Stimulated activated CD8-positive, alpha-beta memory T cell treated with anti-CD3 and anti-CD28 coated beads, Interleukin-15, amount 100 ng/mL, for 1 hour (primary cell): Measurements from ENCODE around the gene HNRNPA2B1.
"Not testable (repeated sequence)": the region's sequence is repeated elsewhere in the genome, so short reads cannot be mapped to it uniquely, and the experiment has no call there.

ENCODE experiments used
- DNase-seq: peaks from one replicate; pipeline ENCODE4 v3.0.0-alpha.2; 2020; ENCODE audit warnings: low read depth

HNRNPA2B1 gene

DNA sequence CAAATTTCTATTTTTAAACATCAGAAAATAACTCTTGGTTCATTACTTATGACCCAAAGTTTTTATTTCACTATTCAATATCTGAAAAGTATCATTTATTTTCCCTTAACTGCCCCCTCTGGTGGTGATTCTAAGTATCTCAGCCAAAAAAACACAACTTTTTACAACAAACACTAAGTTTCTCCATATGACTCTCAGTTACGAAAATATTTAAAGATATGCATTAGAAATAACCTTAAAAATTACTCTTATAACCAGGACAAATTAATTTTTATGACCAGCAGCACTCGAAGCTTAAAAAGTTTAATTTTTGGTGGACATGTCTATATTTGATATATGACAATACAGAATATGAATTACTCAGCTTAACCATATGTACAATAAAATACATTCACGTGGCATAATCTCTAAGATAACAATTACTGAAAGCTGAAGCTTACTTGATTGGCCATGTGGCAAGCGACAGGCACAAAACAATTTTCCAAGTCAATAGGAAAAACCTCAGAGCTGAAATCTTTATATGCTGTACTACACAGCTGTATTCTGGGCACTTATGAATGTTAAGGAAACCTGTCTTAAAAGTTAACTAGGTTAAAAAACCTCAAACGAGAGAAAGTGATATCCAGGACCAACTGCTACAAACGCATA is 2.3 kb downstream of the HNRNPA2B1 start:
- no peak for DNase-seq

DNA sequence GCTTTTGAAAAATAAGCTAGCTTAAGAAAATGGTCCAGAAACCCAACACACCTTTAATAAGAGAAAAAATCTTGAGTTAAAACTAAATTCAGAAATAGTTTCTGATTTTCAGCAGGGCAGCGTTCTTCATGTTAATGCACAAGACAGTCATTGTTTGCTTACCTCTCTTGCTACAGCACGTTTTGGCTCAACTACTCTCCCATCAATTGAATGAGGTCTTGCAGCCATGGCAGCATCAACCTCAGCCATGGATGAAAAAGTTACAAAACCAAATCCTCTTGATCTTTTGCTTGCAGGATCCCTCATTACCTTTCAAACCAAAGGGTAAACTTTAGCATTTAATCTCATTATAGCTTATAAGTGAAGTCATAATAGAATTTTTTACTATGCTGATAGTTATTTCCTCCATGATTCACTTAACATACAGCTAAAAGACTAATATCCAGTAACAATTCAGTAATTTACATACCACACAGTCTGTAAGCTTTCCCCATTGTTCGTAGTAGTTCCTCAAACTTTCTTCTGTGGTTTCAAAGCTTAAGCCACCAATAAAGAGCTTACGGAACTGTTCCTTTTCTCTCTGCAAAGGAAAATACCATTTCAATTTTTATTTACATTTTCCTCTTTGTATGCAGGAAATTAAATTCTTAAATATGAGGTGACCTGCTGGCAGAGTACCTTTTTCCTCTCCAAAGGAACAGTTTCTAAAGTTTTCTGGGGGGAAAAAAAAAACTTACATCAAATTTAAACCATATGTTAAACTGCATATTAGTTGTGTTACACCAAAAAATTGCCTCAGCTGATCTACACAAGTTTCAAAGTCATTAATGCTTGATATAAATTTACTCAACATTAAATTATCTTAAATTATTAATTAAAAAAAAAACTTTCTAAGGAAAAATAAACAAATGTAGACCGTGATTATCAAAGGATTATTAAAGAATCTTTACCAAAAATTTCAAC is 3.1 kb downstream of the HNRNPA2B1 start:
- no peak for DNase-seq

- no peak for DNase-seq
Observed at GRCh38 chr7:26195867-26196657, 4.5 kb downstream of the HNRNPA2B1 start.

DNA sequence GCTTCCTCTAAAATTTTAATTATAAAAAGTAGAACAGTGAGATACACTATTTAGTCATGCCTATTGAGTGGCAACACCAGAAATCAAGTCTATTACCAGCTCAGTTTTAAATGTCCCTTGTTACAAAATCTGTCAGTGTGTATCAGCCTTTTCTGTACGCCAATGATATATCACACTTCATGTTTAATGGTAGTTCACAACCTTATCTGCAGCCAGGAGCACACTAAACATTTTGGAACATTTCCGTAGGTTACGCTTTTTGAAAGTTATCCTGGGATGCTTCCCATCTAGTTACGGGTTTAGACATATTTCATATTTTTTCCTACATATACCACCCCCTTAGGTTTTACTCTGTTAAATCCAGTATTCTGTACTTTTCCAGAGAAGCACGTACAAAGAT is 5.4 kb downstream of the HNRNPA2B1 start:
- DNase-seq = no peak

- DNase-seq = not testable (repeated sequence)
Observed at GRCh38 chr7:26194764-26195163, 5.8 kb downstream of the HNRNPA2B1 start.

- no peak for DNase-seq
Observed at GRCh38 chr7:26193432-26194207, 6.9 kb downstream of the HNRNPA2B1 start.

GRCh38 chr7:26192485-26193087 is 8.0 kb downstream of the HNRNPA2B1 start:
- DNase-seq = no peak

DNA sequence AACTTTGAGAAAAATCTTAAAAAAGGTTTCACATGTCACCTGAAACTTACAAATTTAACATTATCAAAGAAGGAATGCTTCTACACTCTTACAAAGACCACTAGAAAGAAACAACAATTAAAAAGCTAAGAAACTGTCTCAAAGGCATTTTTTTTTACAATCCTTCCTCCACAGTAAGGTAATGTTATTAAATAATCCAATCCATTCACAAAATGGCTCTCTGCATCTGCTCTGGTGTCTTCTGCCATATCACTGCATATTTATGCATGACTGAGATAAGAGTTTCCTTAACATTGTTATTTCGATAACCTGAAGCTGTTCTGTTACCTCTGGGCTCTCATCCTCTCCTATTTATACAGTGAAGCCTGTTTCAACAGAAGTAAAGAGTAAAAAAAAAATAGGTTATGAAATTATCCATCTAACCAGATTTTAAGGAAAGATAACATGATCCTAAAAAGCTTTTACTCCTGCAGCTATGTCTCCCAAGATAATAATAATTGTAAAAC is 8.5 kb downstream of the HNRNPA2B1 start:
- DNase-seq = no peak

DNA sequence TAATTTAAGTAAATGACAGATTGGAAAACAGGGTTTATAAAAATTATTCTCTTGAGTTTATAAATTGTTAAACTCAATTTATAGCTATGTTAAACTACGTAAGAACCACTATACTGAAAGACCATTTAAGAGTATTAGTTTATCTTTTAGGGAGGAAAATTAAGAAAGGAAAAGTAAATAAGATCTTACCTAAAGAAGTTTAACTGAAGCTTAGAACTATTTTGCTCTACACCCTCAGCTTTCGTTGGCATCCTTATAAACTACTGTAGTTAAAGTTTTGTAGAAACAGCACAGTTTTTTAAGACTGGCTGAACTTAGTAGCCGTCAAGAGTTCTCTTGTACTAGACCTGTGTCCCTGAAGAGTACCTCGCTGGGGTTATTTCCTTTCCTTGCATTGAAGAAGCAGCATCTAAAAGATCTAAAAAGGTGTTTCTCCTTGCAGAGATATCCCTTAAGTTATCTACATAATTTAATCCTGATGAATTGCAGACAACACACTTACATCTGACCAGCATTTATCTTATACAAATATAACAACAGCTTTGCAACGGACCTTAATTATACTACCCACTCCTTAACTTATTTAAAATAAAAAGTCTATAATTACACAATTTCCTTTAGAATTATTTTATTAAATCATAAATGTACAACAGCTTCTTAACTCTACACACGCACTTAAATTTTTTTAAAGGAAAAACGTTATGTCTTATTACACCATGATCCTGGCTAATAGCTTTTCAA is 9.1 kb downstream of the HNRNPA2B1 start:
- DNase-seq = no peak

DNA sequence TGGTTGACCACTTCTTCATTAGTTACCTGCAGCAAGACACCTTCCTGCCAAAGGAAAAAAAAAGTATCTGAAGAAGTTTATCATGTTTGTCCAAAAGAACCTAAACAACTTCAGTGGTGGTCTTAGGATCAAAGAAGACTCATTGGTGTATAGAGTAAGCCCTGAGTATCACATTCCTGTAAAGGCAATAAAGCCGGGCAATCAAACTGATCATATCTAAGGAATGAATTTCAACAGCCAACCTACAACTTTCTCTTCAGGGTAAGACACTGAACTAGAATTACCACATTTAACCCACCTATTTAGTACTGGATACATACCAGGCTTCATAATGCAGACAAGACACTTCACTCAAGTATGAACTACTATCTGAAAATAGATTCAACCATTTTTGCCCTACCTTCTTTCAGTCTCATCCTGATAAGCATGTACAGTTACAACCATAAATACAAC is 10.1 kb downstream of the HNRNPA2B1 start:
- DNase-seq = no peak

DNA sequence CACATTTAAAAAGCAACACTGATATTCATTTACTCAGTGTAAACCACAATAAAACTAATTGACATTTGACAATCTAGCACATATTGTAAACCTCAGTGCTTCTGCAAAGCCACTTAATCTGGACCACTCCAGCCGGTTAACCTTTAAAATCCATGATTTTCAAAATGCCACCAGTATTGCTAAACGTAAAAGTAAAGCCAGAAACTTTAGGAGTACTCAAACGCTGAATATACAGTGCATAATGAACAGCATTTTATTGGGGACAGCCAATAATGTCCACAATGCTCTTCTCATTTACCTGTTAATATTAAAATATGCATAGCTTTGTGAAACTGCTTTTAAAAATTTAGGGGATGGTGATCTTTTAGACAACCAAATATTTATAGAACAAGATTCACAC is 10.8 kb downstream of the HNRNPA2B1 start:
- DNase-seq = no peak

GRCh38 chr7:26188957-26189541 is 11.5 kb downstream of the HNRNPA2B1 start:
- no peak for DNase-seq

DNA sequence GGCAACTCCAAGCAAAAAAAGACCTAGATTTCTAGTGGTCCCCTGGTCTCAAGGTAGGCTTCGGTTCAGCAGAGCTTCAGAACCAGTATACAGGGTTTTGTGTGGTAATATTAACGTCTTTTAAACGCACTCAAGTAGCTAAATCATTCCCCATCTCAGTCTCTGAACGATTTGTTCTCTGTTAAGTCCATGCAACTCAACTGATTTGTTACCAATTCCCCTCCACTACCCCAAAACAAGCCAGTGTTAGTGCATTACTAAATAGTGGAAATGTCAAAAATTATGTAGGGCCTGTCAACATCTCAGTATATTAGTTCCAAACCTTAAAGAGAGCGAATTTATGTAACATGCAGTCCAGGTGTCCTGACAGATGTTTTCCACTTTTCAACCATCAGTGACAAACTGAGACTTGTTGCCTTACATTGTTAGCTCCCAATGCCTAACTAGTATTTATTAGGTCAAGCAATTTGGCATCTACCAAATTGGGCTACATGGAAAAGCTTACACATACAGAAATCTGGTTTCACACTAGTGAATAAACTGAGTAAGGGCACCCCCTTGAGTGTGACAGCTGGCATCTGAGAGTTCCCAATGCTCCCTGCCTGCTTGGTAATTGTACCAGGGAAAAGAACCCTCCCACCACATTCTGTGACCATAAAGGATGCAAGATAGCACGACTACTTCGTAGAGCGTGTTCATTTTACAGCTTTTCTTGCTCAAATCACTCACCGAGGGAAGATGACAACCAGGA is 12.2 kb downstream of the HNRNPA2B1 start:
- no peak for DNase-seq

DNA sequence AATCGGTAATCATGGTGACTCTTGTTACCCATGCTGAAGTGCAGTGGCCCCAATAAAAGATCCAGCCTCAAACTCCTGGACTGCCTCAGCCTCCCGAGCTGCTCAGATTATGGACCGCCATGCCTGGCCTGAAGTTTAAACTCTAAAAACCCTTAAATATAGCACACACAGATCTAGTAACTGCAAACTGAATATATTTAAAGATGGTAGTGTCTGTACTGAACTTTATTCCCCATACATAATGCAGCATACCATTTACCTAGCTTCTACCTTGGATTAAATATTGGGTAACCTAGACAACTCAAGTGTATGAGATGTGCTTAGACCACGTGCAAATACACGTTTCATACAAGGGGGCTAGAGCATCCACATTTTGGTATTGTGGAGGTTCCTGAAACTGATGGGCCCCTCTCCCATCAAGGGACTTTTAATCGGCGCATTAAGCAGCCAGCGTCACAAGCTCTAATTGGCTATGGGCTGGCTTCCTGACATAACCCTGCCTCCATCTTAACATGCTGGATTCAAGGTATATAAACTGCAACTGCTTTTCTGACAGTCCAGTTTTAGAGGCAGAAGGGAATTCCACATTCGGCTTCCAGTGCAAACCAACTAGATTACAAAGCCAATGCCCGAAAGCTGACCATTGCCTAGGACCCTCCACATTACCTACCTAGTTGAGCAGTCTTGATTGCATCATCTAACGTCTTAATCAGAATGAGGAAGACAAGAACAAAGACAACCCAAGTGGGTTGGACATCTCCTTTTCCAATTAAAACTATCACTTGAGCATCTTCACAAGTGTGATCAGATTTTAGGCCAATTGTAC is 13.0 kb downstream of the HNRNPA2B1 start:
- no peak for DNase-seq

- DNase-seq = no peak
Observed at GRCh38 chr7:26186364-26187311, 13.9 kb downstream of the HNRNPA2B1 start.

GRCh38 chr7:26185844-26186180 is 14.7 kb downstream of the HNRNPA2B1 start:
- DNase-seq = no peak
